Measurements from ENCODE around the gene CUL9. TPM values are rescaled to one million over a fixed set of nuclear protein-coding genes. Genes with fewer than 3 reads are reported as not detected.

Gene CUL9
- total RNA-seq, 4 donors from 2014 or later: 21.5 to 46.6 (median 33.6) TPM

DNA sequence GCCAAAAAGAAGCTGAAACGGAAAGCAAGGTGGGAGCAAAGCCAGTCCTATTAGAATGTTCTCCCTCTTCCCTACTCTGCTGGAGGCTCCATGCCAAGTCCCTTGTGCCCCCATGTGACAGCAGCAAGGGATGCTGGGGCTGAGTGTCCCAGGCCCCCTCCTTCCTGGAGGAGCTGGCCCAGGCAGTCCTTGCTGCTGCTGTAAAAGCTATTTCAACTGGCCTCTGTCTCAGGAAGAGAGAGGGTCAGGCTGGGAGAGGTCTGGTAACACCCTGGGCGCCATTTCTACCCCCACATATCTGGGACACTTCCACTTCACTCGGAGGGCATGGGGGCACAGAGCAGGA lies 86.3 kb downstream of the CUL9 start:
- no peak for DNase-seq (ENCODE audit: extremely low spot score)
- 38% methylated on average over 1 of the region's 3 CpGs for WGBS
- Histone ChIP-seq H3K27ac (replicated peaks in 1 of 4) (peak overlapping the region; percentile 71 to 88 (median 83)), H3K4me1 (peaks cover 31 to 42% (median 35%) of the 10 kb centered on the region in 4 donors), H3K4me3 (no peak overlapping the region), H3K9me3 (no peaks in the 10 kb centered on the region), H3K36me3 (no peaks in the 10 kb centered on the region), H3K27me3 (no peaks in the 10 kb centered on the region)
- TF ChIP-seq POLR2A (IDR thresholded peaks at IDR 0.05; ENCODE audit: low read depth) (no peak), EP300 (IDR thresholded peaks at IDR 0.05) (no peak), POLR2AphosphoS5 (IDR thresholded peaks at IDR 0.05) (no peak)
- TF ChIP-seq, protein P1, sequence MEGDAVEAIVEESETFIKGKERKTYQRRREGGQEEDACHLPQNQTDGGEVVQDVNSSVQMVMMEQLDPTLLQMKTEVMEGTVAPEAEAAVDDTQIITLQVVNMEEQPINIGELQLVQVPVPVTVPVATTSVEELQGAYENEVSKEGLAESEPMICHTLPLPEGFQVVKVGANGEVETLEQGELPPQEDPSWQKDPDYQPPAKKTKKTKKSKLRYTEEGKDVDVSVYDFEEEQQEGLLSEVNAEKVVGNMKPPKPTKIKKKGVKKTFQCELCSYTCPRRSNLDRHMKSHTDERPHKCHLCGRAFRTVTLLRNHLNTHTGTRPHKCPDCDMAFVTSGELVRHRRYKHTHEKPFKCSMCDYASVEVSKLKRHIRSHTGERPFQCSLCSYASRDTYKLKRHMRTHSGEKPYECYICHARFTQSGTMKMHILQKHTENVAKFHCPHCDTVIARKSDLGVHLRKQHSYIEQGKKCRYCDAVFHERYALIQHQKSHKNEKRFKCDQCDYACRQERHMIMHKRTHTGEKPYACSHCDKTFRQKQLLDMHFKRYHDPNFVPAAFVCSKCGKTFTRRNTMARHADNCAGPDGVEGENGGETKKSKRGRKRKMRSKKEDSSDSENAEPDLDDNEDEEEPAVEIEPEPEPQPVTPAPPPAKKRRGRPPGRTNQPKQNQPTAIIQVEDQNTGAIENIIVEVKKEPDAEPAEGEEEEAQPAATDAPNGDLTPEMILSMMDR (IDR thresholded peaks at IDR 0.05): no peak
- intact Hi-C loops (cut with DNase I): no loop called here

DNA sequence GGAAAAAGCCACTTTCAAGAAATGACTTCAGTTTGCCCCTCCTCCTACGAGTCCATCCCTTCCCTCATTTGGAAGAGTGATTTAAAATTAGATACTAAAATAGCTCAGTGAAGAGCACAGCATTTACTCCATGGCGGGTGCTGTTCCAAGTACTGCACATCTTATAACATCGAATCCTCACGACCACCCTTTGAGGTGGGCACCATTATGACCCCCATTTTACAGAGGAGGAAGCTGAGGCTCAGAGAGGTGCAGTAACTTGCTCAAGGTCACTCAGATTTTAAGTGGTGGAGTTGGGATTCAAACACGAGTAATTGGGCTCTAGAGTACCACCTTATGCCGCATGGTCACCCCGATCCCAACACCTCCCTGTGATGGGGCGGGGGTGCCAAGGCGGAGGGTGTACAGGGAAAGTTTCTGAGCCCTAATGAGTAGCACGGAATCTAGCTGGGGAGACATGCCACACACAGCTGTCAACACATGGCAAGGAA lies 86.8 kb downstream of the CUL9 start:
- Histone ChIP-seq H3K27me3 (no peaks in the 10 kb centered on the region), H3K4me1 (peaks cover 31 to 42% (median 35%) of the 10 kb centered on the region in 4 donors), H3K9me3 (no peaks in the 10 kb centered on the region), H3K27ac (replicated peaks in 1 of 4) (peak overlapping the region; percentile 71 to 88 (median 83)), H3K36me3 (no peaks in the 10 kb centered on the region), H3K4me3 (peak overlapping the region; percentile 47 to 52 (median 50))
- WGBS: 52% methylated on average over 10 of the region's 10 CpGs
- TF ChIP-seq POLR2AphosphoS5 (IDR thresholded peaks at IDR 0.05): peak in 1 of 2 donors; percentile 23
- TF ChIP-seq, protein P1 (IDR thresholded peaks at IDR 0.05): no peak
- intact Hi-C loops (cut with DNase I): no loop called here
- DNase-seq (ENCODE audit: extremely low spot score): no peak

DNA sequence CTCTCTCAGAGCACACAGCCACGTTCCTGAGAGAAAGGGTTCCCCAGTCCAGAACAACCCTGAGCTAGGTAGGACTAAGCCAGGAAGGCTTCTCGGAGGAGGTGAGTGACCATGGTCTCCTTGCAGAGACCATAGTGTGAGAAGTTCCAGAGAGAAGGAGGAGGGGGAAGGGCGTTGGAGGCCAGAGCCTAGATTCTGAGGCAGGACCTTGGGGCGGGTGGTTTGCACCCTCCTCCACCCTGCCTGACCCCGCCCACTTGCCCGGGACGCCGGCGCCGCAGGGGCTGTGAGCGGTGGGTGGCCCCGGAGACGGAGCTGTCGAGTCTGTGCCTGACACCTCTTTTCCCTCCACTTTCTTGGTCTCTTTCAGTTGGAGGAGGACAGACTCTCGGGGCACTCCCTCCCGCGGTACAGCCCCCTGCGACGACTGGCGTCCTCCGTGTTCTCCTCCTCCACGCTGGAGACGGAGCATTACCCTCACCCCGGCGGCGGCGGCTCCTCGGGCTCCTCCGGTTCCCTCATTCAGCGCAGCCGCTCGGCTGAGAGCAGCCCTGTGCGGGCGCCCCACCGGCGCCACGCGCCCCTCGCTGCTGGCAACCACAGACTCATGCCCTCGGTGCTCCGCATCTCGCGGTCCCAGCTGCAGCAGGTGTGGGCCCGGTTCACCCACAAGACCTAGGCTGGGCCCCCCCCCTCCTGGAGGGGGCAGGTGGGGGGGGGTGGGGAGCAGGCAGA lies 87.4 kb downstream of the CUL9 start:
- no peak for DNase-seq (ENCODE audit: extremely low spot score)
- no peaks in the 10 kb centered on the region for H3K36me3 ChIP-seq
- H3K4me1 ChIP-seq: peaks cover 31 to 45% (median 35%) of the 10 kb centered on the region in 4 donors
- 5% methylated on average over 24 of the region's 44 CpGs for WGBS
- H3K27ac ChIP-seq (replicated peaks in 1 of 4): peak overlapping the region; percentile 71 to 88 (median 83)
- TF ChIP-seq EP300 (IDR thresholded peaks at IDR 0.05) (no peak), POLR2A (IDR thresholded peaks at IDR 0.05; ENCODE audit: low read depth) (no peak), POLR2AphosphoS5 (IDR thresholded peaks at IDR 0.05) (peak in 1 of 2 donors; percentile 29)
- TF ChIP-seq, protein P1 (IDR thresholded peaks at IDR 0.05): no peak
- H3K9me3 ChIP-seq: no peaks in the 10 kb centered on the region
- H3K27me3 ChIP-seq: peaks cover 0 to 5% (median under 1%) of the 10 kb centered on the region in 4 donors
- intact Hi-C loops (cut with DNase I): no loop called here
- H3K4me3 ChIP-seq: peak overlapping the region; percentile 47 to 52 (median 50)

DNA sequence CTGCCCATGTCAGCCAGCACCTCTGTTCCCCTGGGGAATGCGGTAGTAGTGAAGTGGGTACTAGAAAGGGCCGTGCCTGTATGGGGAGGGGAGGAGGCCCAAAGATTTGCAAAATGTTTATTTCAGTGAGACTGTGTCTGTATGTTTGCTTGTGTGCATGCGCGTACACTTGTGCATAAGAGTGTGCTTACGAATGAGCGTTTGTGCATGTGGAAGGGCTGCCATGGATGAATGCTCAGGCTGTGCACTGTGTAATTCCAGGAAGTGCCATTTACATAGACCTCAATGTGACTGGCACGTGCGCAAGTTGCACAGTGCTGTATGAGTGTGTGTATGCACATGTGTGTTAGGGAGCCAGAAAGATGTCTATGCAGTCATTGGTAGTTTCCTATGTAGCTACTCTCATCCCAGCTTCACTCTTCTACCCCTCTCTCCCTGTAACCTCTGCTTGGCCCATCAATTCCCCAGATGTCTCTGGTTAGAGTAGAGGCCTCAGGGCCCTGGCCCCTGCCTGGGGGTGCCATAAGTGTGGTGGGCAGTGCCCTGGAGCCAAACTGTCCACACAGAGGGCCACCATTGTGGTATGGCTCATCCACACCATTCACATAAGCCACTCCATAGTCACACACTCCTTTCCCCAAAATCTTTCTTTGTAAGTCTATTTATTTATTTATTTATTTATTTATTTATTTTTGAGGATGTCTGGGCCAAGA lies 89.3 kb downstream of the CUL9 start:
- no peaks in the 10 kb centered on the region for H3K36me3 ChIP-seq
- TF ChIP-seq EP300 (IDR thresholded peaks at IDR 0.05) (no peak), POLR2AphosphoS5 (IDR thresholded peaks at IDR 0.05) (no peak), POLR2A (IDR thresholded peaks at IDR 0.05; ENCODE audit: low read depth) (no peak)
- TF ChIP-seq, protein P1 (IDR thresholded peaks at IDR 0.05): no peak
- H3K27me3 ChIP-seq: peaks cover 0 to 21% (median 3%) of the 10 kb centered on the region in 4 donors
- peak overlapping the region; percentile 71 to 88 (median 83) for H3K27ac ChIP-seq (replicated peaks in 1 of 4)
- DNase-seq (ENCODE audit: extremely low spot score): no peak
- H3K4me3 ChIP-seq: no peak overlapping the region
- intact Hi-C loops (cut with DNase I): no loop called here
- H3K4me1 ChIP-seq: peaks cover 40 to 63% (median 53%) of the 10 kb centered on the region in 4 donors
- 87% methylated on average over 8 of the region's 8 CpGs for WGBS
- H3K9me3 ChIP-seq: no peaks in the 10 kb centered on the region
